GM10266 (cell line): ENCODE measurements around the gene EHD1.

ENCODE experiments used
- DNase-seq: peaks from one replicate; pipeline ENCODE4 v3.0.0; 2012; ENCODE audit errors: extremely low spot score
- CTCF ChIP-seq: IDR thresholded peaks from 2 replicates; pipeline ENCODE4 v1.5.1; 2012; ENCODE audit warnings: mild to moderate bottlenecking, low read depth; ENCODE audit not compliant: control insufficient read depth, insufficient read depth; ENCODE audit errors: missing control alignments

EHD1 gene

GRCh38 chr11:64878494-64879243 lies at the start of gene EHD1:
Gene EHD1 (minus strand): TSS chr11:64878621. CDS start chr11:64878464, 157 bp downstream.
- peak; percentile 88 for TF ChIP-seq CTCF
- peak; percentile 99 for DNase-seq

GRCh38 chr11:64926689-64927088 lies 48.3 kb upstream of the EHD1 start:
- DNase-seq, result no peak
- no peak for TF ChIP-seq CTCF

GRCh38 chr11:64925536-64926436 lies 47.4 kb upstream of the EHD1 start:
- TF ChIP-seq CTCF, result no peak
- no peak for DNase-seq

- peak; percentile 43 for DNase-seq
- TF ChIP-seq CTCF, result no peak
Observed at GRCh38 chr11:64924910-64925284, 46.5 kb upstream of the EHD1 start.

- TF ChIP-seq CTCF, result no peak
- peak; percentile 97 for DNase-seq
Observed at GRCh38 chr11:64923944-64924909, 45.8 kb upstream of the EHD1 start, which contains the start of gene PPP2R5B. Gene PPP2R5B (plus strand): TSS chr11:64924689. CDS start chr11:64925735, 1,046 bp downstream.

GRCh38 chr11:64923151-64923661 lies 44.8 kb upstream of the EHD1 start:
- no peak for DNase-seq
- TF ChIP-seq CTCF, result no peak
